Tibial nerve (tissue), 4 donors: ENCODE results near the gene GLS. TPM values are rescaled to one million over a fixed set of nuclear protein-coding genes. Genes with fewer than 3 reads are reported as not detected.

Experiments
- DNase-seq, 2 donors: peaks; one replicate each; pipeline ENCODE4 v3.0.0-alpha.2; 2019; ENCODE audit warnings: low spot score in 2 of 2
- H3K27ac ChIP-seq, 4 donors: fragments of 200-600 bp; sonication (generic) in 3 of 4; one replicate each; pipeline ENCODE4 v1.5.1; 2017 to 2019; ENCODE audit warnings: mild to moderate bottlenecking in 1 of 4
- H3K27me3 ChIP-seq, 2 donors: fragments of 200-600 bp; sonication (generic) in 1 of 2; one replicate each; pipeline versions ENCODE4 v1.5.1 to v1.6.0; 2017 to 2019
- H3K36me3 ChIP-seq, 3 donors: fragments of 200-600 bp; sonication (generic); one replicate each; pipeline ENCODE4 v1.5.1; 2018 to 2019
- H3K4me1 ChIP-seq, 4 donors: fragments of 200-600 bp; sonication (generic) in 3 of 4; one replicate each; pipeline ENCODE4 v1.5.1; 2017 to 2019
- H3K4me3 ChIP-seq, 4 donors: fragments of 200-600 bp; sonication (generic) in 3 of 4; one replicate each; pipeline ENCODE4 v1.5.1; 2017 to 2019; ENCODE audit warnings: mild to moderate bottlenecking in 1 of 4, moderate library complexity in 1 of 4
- H3K9me3 ChIP-seq, 4 donors: fragments of 200-600 bp; sonication (generic) in 3 of 4; one replicate each; pipeline ENCODE4 v1.5.1; 2017 to 2019
- CTCF ChIP-seq, 5 experiments: fragments of 200-600 bp in 3 of 5; fragments of 450-650 bp in 2 of 5; sonication (generic) in 3 of 5; IDR thresholded peaks; one replicate each; pipeline ENCODE4 v1.5.1; 2016 to 2019; ENCODE audit warnings: antibody characterized with exemption in 5 of 5, mild to moderate bottlenecking in 3 of 5, moderate library complexity in 2 of 5
- EP300 ChIP-seq, 2 donors: sonication (generic); formaldehyde crosslinking; IDR thresholded peaks; one replicate each; pipeline ENCODE4 v1.6.1; 2017; ENCODE audit warnings: antibody characterized with exemption in 2 of 2, mild to moderate bottlenecking in 1 of 2
- POLR2A ChIP-seq, 2 donors: fragments of 450-650 bp; IDR thresholded peaks; one replicate each; pipeline ENCODE4 v1.6.1; 2017; ENCODE audit warnings: antibody characterized with exemption in 2 of 2, mild to moderate bottlenecking in 2 of 2, moderate library complexity in 2 of 2
- WGBS, 2 donors: methylation state at CpG; one replicate each; pipeline ENCODE4 v1.1.5; 2018; 5-methylcytosine and 5-hydroxymethylcytosine counted together
- total RNA-seq, 4 donors: library from RNA; depleted of rRNA; stranded (reverse); fragments of >200 nt; gene quantifications; one replicate each; pipeline ENCODE4 v1.1.0, GENCODE V29; 2016

GLS gene
- total RNA-seq, 4 donors from 2014 or later, result 106 to 164 (median 145) TPM

- no peak for DNase-seq
- Histone ChIP-seq H3K27ac (peak overlapping the region in 1 of 4 donors; percentile 5), H3K36me3 (peaks cover 0 to 5% (median 0%) of the 10 kb centered on the region in 3 donors), H3K4me3 (no peak overlapping the region), H3K4me1 (peaks cover 0 to 29% (median 4%) of the 10 kb centered on the region in 4 donors), H3K9me3 (no peaks in the 10 kb centered on the region), H3K27me3 (no peaks in the 10 kb centered on the region)
- TF ChIP-seq CTCF (IDR thresholded peaks at IDR 0.05), result no peak
- no peak for TF ChIP-seq POLR2A (IDR thresholded peaks at IDR 0.05)
- 11 to 16% methylated on average over 1 of the region's 1 CpG for WGBS, 2 donors
Observed at GRCh38 chr2:190938771-190939335, 58.2 kb downstream of the GLS start.

DNA sequence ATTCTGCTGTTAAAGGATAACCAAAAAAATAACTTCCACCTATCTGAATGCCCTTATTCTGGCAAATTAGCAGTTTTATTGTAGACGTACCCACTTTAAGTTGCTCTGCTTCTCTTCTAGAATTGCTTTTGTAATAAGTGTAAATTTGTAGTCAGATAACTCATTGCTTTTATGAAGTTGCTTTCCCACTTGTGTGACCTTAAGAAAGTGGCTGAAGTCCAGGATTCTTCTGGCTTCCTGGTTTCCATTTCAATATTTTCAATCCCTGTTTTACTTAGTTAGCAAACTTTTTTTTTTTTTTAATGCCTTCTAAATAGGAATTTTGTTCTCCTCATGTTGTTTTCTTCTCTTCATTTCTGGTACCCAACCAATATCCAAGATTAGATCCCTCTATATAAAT, 59.8 kb downstream of the GLS start:
- peak overlapping the region in 1 of 4 donors; percentile 8 for H3K27ac ChIP-seq
- TF ChIP-seq EP300 (IDR thresholded peaks at IDR 0.05), result no peak
- TF ChIP-seq POLR2A (IDR thresholded peaks at IDR 0.05), result no peak
- no peak for TF ChIP-seq CTCF (IDR thresholded peaks at IDR 0.05)
- H3K9me3 ChIP-seq, result no peaks in the 10 kb centered on the region
- H3K4me1 ChIP-seq, result peaks cover 0 to 33% (median 4%) of the 10 kb centered on the region in 4 donors
- H3K27me3 ChIP-seq, result no peaks in the 10 kb centered on the region
- no peaks in the 10 kb centered on the region for H3K36me3 ChIP-seq
- no peak for DNase-seq
- H3K4me3 ChIP-seq, result no peak overlapping the region
- WGBS, 2 donors, result 35 to 48% methylated on average over 1 of the region's 1 CpG

DNA sequence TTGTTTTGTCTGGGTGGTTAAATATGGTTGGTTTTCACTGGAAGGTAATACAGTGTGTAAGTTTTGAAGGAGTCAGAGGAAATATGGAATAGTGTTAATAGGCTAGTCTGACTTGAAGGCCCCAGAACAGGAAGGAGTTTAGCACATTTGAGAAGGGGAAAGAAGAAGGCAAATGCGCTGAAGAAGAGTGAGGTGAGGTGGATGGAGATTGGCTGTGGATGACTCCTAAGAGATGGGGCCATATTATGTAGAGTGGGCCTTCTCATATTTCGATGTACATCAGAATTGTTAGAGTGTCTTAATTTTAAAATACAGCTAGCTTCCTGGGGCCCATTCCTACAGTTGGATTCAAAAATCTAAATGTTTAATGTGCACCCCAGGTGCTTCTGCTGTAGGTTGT, 61.0 kb downstream of the GLS start:
- TF ChIP-seq EP300 (IDR thresholded peaks at IDR 0.05), result no peak
- no peak overlapping the region for H3K4me3 ChIP-seq
- H3K27me3 ChIP-seq, result no peaks in the 10 kb centered on the region
- H3K27ac ChIP-seq, result no peak overlapping the region
- WGBS, 2 donors, result 97% methylated on average over 2 of the region's 2 CpGs
- peaks cover 0 to 30% (median 4%) of the 10 kb centered on the region in 4 donors for H3K4me1 ChIP-seq
- DNase-seq, result no peak
- H3K9me3 ChIP-seq, result no peaks in the 10 kb centered on the region
- no peaks in the 10 kb centered on the region for H3K36me3 ChIP-seq

GRCh38 chr2:190942697-190943096, 62.1 kb downstream of the GLS start:
- TF ChIP-seq CTCF (IDR thresholded peaks at IDR 0.05) (no peak), POLR2A (IDR thresholded peaks at IDR 0.05) (no peak), EP300 (IDR thresholded peaks at IDR 0.05) (no peak)
- no peaks in the 10 kb centered on the region for H3K27me3 ChIP-seq
- peaks cover 0 to 35% (median 10%) of the 10 kb centered on the region in 4 donors for H3K4me1 ChIP-seq
- 96 to 98% methylated on average over 2 of the region's 2 CpGs for WGBS, 2 donors
- no peak overlapping the region for H3K27ac ChIP-seq
- no peaks in the 10 kb centered on the region for H3K36me3 ChIP-seq
- H3K9me3 ChIP-seq, result no peaks in the 10 kb centered on the region
- H3K4me3 ChIP-seq, result no peak overlapping the region
- no peak for DNase-seq

GRCh38 chr2:190943706-190944105, 63.1 kb downstream of the GLS start:
- no peaks in the 10 kb centered on the region for H3K27me3 ChIP-seq
- H3K4me1 ChIP-seq, result peaks cover 0 to 39% (median 13%) of the 10 kb centered on the region in 4 donors
- DNase-seq, result no peak
- TF ChIP-seq CTCF (IDR thresholded peaks at IDR 0.05) (no peak), EP300 (IDR thresholded peaks at IDR 0.05) (no peak), POLR2A (IDR thresholded peaks at IDR 0.05) (no peak)
- H3K27ac ChIP-seq, result no peak overlapping the region
- no peaks in the 10 kb centered on the region for H3K36me3 ChIP-seq
- WGBS, 2 donors, result 60 to 63% methylated on average over 2 of the region's 2 CpGs
- no peak overlapping the region for H3K4me3 ChIP-seq
- no peaks in the 10 kb centered on the region for H3K9me3 ChIP-seq
